ENCODE measurements around the gene PWP1. TPM values are rescaled to one million over a fixed set of nuclear protein-coding genes. Genes with fewer than 3 reads are reported as not detected.
A peak's percentile ranks its signal among the peaks of the same experiment; 100 is the strongest.

PWP1 gene
- total RNA-seq, 1 donor from 2014 or later: 57.3 TPM

DNA sequence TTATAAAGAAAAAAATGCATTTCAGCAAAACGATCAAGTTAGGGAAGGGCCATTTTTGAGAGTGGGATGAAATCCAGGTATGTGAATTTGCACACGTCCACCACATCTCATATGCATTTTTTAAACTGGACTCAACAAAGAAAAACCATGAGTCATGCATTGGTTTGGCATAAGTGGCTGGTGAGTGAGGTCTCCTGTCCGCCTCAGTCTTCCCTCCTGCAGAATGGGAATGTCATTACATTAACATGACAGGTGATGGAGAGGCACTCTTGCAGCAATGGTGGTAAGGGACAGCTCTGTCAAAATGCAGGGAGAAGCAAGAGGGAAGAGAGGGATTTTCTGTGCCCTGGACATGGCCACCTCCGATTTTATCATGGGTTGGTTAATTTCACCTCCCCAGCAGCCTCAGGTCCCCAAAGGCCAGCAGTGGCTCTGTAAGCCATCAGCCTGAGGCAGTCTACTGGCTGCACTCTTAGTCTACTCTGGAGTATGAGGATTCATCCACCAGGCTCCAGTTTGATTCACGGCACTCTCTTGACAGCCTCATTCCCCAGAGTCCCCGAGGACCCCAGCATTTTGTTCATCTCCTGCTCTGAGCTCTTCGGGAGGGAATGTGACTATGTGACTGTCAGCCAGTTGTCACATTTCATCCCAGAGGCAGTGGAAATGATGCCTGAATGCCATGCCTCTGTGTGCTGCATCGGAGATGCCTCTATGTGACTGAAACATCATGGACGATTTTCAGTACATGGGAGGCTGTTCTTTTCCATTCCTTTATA lies 17.1 kb upstream of the PWP1 start:
- DNase-seq (ENCODE audit: low spot score in 2 of 2): no peak
- H3K27ac ChIP-seq: no peak overlapping the region
- no peaks in the 10 kb centered on the region for H3K36me3 ChIP-seq
- no peaks in the 10 kb centered on the region for H3K27me3 ChIP-seq
- TF ChIP-seq, protein P1, sequence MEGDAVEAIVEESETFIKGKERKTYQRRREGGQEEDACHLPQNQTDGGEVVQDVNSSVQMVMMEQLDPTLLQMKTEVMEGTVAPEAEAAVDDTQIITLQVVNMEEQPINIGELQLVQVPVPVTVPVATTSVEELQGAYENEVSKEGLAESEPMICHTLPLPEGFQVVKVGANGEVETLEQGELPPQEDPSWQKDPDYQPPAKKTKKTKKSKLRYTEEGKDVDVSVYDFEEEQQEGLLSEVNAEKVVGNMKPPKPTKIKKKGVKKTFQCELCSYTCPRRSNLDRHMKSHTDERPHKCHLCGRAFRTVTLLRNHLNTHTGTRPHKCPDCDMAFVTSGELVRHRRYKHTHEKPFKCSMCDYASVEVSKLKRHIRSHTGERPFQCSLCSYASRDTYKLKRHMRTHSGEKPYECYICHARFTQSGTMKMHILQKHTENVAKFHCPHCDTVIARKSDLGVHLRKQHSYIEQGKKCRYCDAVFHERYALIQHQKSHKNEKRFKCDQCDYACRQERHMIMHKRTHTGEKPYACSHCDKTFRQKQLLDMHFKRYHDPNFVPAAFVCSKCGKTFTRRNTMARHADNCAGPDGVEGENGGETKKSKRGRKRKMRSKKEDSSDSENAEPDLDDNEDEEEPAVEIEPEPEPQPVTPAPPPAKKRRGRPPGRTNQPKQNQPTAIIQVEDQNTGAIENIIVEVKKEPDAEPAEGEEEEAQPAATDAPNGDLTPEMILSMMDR (IDR thresholded peaks at IDR 0.05): no peak
- H3K4me3 ChIP-seq: no peak overlapping the region
- H3K9me3 ChIP-seq: no peaks in the 10 kb centered on the region
- intact Hi-C loops (cut with DNase I): no loop called here
- no peaks in the 10 kb centered on the region for H3K4me1 ChIP-seq

DNA sequence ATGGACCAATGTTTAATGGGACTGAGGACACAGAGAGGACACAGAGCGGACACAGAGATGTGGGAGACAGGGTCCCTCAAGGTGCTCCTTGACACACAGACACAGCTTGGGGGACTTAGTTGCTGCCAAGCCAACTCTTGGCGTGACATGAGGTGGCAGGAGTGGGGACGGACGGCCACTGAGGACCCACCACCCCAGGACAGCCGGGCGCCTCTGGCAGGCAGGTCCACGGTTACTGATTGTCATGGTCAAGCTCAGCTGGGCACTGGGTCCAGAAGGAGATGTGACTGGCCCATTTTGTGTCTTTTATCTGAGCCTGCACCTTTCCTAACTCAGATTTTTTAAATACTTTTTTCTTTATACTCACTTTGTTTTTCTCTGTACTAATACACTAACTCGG lies 15.7 kb upstream of the PWP1 start:
- Histone ChIP-seq H3K9me3 (no peaks in the 10 kb centered on the region), H3K27me3 (no peaks in the 10 kb centered on the region), H3K27ac (no peak overlapping the region), H3K36me3 (no peaks in the 10 kb centered on the region), H3K4me3 (no peak overlapping the region), H3K4me1 (no peaks in the 10 kb centered on the region)
- intact Hi-C loops (cut with DNase I): no loop called here
- no peak for DNase-seq (ENCODE audit: low spot score in 2 of 2)
- TF ChIP-seq, protein P1 (IDR thresholded peaks at IDR 0.05): no peak

DNA sequence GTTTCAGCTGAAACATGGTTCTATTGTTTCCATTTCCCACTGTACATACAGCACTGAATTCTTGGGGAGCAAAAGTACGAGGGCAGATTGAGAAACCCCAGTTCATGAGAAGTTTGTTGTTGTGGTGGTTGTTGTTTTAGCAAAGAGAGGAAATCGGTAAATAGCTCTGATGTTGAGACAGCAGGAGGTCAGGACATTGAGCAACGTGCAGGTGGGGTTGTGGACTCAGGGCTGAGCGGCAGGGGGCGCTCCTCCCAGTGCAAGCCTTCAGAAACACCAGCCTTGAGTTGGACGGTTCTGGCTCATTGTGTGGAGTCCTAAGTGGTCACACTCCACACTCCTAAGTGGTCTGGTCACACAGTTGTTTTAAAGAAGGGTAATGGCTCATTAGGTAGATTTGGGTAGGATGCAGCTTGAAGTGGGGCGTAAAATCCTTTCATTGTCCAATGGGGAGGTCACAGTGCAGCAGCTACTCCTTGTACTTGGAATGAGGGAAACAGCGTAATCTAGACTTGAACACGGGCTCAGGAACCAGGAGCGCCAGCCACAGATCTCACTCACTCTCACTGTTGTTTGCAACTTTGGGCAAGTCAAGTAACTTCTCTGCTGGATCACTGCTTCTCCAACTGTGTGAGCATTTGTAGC lies 14.5 kb upstream of the PWP1 start:
- no peak overlapping the region for H3K27ac ChIP-seq
- TF ChIP-seq, protein P1 (IDR thresholded peaks at IDR 0.05): peak in 2 of 3 experiments; percentile 20 to 43
- no peaks in the 10 kb centered on the region for H3K4me1 ChIP-seq
- no peaks in the 10 kb centered on the region for H3K36me3 ChIP-seq
- intact Hi-C loops (cut with DNase I): no loop called here
- no peaks in the 10 kb centered on the region for H3K27me3 ChIP-seq
- no peaks in the 10 kb centered on the region for H3K9me3 ChIP-seq
- DNase-seq (ENCODE audit: low spot score in 2 of 2): no peak
- no peak overlapping the region for H3K4me3 ChIP-seq

DNA sequence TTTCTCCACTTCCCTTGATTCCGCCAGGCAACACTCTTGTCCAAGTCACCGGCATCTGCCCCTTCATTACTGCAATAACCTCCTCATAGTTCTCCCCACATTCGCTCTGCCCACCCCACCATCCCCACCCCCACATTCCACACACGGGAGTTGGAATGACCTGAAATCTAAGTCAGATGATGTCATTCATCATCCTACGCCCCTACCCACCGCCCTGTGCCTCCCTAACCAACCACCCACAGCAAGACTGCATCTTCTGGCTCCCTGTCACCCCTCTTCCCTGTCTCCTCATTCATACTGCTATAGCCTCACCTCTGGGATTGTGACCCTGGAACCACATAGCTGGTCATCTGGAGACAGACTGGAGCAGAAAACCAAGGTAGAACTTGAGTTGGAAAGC lies 7.9 kb upstream of the PWP1 start:
- Histone ChIP-seq H3K4me1 (no peaks in the 10 kb centered on the region), H3K4me3 (no peak overlapping the region), H3K36me3 (no peaks in the 10 kb centered on the region), H3K27ac (no peak overlapping the region), H3K9me3 (no peaks in the 10 kb centered on the region), H3K27me3 (no peaks in the 10 kb centered on the region)
- DNase-seq (ENCODE audit: low spot score in 2 of 2): no peak
- TF ChIP-seq, protein P1 (IDR thresholded peaks at IDR 0.05): no peak
- intact Hi-C loops (cut with DNase I): loop anchor here (2.0 kb wide), 1 partner anchor 207 kb away; no protein-coding TSS in a partner anchor

DNA sequence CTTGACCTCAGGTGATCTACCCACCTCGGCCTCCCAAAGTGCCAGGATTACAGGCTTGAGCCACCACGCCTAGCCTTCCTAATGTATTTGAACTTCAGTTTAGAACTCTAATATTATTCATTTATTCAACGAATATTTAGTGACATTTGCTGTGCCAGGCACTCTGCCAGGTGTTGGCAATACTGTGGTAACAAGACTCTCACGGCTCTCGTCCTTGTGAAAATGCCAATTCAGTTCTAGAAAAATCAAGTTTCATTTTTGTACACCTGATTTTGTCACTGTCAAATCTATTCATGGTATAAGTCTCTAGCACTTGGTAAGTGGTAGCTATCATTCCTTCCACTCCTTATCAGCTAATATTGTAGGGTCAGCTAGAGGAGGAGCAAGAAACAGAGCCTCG lies 6.3 kb upstream of the PWP1 start:
- no peak overlapping the region for H3K4me3 ChIP-seq
- no peak for DNase-seq (ENCODE audit: low spot score in 2 of 2)
- no peaks in the 10 kb centered on the region for H3K4me1 ChIP-seq
- H3K9me3 ChIP-seq: no peaks in the 10 kb centered on the region
- no peaks in the 10 kb centered on the region for H3K36me3 ChIP-seq
- intact Hi-C loops (cut with DNase I): no loop called here
- TF ChIP-seq, protein P1 (IDR thresholded peaks at IDR 0.05): no peak
- H3K27ac ChIP-seq: no peak overlapping the region
- H3K27me3 ChIP-seq: no peaks in the 10 kb centered on the region
